DLD1 (cell line): ENCODE measurements around the gene TMEM212.

Source experiments
- in situ Hi-C: cut with HindIII; loops from 2 replicates; pipeline ENCODE4 v1.10.0; 2017; ENCODE audit warnings: low sequenced_read_pairs

Gene TMEM212

DNA sequence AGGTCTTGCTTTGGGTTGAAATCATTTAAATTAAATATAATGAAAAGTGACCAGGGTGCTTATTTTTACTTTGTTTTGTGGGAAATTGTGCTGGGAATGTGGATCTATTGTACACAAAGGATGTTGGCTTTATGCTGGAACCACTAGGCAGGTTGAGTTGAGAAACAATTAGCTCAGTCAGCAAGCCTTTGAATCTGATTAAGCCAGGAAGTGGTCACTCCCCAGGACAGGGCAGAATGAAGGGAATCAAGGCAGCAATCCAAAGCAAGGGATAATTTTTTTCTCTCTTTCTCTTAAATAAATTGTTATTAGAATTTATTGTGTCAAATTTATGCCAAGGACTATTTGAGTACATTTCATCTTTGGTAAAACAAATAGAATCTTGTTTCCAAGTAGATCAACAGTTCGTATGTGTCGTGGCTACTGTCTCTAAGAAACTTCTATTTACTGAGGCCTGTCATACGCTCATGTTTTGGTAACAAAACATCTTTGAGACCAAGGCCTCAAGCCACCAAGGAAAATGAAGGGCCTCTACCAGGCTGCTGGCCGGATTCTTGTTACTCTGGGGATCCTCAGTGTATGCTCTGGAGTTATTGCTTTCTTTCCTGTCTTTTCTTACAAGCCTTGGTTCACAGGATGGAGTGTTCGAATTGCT, at the start of gene TMEM212:
Gene TMEM212 (plus strand): TSS at position 486 of the 655 bp plus-strand sequence. CDS start 35 bp downstream, at position 521.
- in situ Hi-C loops, result no loop called here

DNA sequence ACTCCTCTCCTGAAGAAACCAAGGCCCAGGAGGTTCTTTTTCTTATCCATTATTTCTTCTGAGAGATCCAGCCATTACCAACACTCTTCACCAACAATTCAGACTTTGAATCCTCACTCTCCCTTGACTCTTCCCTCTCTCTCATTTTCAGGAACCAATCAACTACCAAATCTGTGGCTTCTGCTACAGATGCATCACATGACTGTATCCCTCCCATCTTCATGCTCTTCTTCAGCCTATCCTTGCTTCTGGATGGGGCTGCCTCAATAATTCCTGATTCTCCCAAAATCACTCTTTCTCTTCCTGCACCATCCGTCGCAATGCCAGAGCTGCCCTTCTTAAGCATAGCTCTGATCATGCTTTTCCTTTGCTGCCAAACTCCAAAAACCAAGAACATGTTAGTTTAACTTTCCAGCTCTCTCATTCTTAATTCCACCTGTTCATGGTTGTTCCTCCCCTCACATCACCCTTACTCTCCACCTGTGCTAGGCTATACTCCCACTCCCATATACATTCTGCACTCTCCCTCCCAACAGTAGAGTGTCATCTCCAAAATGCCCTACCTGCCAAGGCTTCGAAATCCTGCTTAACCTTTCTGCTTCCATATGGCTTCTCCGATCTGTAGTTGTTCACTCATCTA, 46.4 kb upstream of the TMEM212 start:
- in situ Hi-C loops, result no loop called here

DNA sequence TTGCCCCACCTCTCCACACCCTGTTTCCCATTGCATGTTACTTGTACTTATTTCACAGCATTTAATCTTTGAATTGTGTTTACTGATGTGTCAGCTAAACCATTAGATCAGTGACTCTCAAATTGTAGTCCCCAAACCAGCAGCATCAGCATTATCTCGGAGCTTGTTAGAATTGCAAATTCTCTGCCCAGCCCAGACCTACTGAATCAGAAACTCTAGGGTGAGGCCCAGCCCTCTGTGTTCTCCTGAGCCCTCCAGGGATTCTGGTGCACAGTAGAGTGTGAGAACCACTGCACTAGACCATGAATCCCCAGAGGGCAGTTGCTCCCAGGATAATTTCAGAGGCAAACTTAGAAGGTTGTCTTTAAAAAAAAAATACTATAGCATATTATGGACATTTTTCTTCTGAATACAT, 45.9 kb upstream of the TMEM212 start:
- in situ Hi-C loops, result no loop called here

DNA sequence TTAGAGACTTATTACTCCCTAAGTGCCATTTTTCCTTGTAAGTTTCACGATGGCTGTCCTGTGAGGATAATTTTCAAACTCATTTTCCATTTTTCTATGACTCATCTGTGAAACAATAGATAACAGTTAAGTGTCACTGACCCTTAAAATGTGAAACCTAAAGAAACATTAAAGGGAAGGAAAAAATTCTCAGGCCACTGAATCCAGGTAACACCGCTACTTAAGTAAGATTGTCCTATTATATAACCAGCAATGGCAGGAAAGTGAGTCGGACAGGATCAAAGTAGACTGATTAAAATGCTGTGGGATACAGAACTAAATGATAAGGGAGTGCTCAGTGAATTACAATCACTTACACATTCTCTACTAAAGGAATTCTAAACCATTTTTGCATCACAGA, 45.3 kb upstream of the TMEM212 start:
- in situ Hi-C loops, result no loop called here

DNA sequence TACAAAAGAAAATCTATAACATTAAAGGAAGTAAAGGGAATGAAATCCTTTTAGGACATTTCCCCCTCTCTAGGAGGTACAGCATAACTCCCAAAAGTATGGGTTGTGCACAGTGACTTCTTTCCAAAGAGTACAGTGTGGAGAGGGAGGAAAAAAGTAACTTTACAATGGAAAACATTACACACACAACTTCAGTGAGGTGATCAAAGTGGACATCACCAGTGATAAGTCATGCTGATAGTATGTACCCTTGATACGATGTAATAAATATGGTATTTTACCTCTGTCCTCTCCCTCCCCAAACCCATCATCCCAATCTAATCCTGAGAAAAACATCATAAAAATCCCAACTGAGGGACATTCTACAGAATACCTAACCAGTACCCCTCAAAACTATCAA, 43.6 kb upstream of the TMEM212 start:
- in situ Hi-C loops, result no loop called here

DNA sequence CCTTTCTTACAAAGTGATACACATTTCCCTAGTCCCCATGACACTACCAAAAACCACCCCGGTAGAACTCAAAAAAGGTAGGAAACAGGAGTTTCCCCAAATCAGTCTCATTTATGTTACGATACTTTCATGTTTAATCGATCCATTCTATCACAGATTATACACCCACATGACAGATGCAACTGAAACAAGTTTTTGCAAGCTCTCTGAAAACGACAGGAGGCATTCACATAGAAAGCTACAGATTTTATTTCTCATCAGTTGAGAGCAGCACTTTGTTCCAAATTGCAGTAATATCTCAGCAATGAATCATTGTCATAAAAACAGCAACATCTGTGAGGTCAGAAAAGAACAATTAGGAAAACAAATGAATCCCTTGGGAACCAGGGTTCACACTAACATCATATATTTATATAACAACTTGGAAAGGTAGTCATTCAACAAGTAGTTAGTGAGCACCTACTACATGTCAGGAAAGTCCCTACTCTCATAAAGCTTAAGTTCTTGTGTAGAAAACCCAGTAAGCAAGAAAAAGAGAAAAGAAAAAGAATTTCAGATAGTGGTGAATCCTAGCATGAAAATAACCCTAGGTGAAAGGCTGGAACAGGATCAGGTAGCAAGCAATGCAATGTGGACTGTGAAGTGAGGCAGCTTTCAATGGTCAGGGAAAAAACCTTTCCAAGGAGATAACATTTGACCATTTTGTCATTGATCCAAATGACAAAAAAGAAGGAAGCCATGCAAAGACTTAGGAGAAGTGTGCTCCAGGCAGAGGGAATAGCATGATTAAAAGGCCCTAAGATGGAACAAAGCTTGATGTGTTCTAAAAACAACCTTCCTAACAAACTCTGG, 41.2 kb upstream of the TMEM212 start:
- in situ Hi-C loops, result no loop called here

DNA sequence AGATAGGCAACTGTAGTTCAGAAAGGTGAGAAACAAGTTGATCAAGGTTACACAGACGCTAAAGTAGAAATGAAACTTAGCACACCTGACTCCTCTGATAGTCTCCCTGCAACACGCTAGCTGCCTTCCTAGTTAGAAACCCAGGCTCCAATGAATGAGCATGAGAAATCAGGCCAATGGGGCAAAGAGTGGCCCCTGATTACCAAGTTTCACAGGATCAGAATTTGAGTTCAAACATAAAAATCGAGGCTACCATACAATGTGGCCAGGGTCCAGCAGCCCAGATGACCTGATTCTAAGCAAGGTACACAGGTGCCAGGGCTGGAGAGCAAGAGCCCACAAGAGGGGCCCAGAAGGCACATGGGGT, 40.6 kb upstream of the TMEM212 start:
- in situ Hi-C loops, result no loop called here

DNA sequence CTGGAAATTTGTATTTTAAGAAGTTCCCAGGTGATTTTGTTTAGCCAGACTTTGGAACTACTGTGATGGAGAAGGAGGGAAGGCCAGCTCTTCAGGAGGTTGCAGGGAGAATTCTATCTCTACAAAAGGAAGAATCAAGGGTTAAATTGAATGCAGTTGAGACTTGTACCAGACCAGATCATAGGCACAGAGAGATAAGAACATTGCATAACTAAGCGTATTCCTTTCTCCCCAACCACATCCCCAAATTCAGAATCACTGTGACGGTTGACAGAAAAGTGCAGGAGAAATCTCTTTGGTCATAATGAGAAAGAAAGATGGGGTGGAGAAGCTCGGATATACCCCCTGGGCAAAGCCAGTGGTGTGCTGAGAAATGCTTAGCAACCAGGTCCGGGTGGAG, 40.1 kb upstream of the TMEM212 start:
- in situ Hi-C loops, result no loop called here

DNA sequence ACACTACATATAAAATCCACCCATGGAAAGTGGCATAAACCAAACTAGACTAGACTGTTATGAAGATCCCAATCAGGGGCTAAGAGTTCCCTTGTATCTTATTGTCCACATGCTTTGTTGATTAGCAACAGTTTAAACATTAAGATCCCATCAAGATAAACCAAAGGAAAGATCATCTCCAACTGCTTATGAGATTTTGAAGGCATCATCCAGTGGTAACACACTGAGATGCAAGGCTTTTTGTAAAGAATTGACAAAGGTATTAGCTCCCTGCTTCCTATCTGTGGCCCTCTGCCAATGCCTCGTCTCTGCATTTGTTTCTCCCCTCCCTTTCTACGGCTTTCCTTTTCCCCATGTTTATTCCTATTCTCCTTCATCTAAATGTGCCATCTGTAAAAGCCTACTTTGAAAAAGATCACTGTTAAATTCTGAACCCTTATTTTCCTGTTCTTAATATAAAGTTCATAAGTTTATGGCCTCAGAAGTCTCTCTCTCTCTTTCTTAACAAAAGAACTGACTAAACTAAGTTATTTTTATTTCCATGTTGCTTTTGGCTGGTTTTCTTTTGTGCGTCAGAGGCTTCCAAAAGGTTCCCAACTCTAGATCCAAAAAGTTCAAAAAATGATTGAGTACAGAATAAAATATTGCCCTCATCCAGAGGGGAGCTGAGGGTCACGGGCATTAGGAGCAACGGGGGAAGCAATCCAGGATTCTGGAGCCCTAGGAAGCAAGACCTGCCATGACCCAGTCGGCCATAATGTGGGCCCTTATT, 38.3 kb upstream of the TMEM212 start:
- in situ Hi-C loops, result no loop called here

DNA sequence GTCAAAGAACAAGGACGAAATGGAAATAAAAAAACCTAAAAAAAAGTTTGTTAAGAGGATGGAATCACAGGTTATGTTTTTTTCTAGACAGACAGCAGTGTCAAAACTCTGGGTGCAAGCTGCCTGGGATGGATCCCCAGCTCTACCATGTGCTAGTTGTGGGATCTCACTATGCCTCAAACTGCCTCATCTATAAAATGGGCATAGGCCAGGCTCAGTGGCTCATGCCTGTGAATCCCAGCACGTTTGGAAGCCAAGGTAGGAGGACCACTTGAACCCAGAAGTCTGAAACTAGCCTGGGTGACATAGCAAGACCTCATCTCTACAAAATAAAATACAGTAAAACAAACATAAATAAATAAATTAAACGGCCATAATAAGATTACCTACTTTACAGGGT, 37.5 kb upstream of the TMEM212 start:
- in situ Hi-C loops, result no loop called here

DNA sequence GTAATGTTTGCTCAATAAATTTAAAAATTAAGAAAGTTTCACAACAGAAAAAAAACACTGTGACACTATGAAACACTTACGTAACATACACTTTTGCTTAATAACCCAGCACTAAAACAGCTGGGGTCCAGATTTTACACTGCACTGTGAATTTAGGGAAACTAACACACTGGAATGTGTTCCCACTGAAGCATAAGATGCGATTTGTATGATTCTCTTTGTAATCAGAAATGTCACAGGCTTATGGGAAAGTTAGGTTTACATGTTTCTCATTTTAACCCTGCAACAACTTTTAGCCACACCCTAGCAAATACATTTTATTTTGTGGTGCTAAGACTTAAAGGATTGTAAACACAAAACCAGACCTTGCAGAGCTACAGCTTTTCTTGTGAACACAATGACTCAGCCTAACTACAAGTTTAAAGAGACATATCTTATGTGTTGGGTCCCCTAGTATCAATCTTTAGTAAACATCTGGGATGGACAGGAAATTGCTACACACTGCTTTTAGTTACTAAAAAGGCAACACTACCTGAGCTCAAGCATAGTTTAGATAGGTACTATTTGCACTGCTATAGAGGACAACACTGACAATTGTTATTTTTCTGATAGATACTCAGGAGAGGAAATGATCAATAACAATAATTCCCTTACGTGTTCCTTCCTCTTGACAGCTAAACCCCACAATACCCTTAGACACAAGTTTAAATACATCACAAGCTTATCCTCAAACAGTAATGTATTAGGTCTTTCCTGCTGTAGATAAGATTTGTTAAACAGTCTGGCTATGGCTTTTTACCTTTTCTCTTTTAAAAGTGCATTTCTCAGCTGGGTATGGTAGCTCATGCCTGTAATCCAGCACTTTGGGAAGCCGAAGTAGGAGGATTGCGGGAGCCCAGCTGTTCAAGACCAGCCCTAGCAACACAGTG, 36.7 kb upstream of the TMEM212 start:
- in situ Hi-C loops, result no loop called here

DNA sequence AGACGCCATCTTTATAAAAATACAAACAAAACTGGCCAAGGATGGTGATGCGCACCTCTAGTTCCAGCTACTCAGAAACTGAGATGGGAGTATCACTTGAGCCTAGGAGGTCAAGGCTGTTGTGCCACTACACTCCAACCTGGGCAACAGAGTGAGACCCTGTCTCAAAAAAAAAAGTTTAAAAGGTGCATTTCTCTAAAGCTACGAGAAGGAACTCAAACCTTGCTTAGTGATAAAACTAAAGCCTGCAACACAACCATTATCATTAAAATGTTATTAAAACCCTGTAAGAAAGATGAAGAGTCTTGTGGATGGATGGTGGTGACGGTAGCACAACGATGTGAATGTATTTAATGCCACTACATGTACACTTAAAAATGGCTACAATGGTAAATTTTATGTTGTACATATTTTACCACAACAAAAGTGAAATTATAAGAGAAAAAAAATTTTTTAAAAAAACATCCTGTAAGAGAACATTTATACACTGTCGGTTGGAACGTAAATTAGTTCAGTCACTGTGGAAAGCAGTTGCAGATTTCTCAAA, 35.9 kb upstream of the TMEM212 start:
- in situ Hi-C loops, result no loop called here

DNA sequence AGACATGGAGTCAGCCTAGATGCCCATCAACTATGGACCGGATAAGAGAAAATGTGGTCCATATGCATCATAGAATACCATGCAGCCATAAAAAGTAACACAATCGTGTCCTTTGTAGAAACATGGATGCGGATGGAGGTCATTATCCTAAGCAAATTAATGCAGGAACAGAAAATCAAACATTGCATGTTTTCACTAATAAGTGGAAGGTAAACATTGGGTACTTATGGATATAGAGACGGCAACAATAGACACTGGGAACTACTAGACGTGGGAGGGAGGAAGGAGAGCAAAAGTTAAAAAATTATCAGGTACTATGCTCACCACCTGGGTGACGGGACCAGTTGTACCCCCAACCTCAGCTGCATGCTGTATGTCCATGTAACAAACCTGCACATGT, 35.3 kb upstream of the TMEM212 start:
- in situ Hi-C loops, result no loop called here

DNA sequence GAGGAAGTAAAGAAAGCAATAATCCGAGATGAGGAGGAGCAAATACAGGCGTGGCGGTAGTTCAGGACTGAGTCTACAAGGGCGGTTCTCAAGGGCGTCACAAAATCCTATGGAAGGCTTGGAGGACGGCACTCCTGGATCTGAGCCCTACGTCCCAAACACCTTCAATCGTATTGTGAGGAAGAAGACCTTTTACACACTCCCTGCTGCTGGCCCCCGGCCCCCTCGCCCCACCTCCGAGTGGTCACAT, 33.6 kb upstream of the TMEM212 start:
- in situ Hi-C loops, result no loop called here

DNA sequence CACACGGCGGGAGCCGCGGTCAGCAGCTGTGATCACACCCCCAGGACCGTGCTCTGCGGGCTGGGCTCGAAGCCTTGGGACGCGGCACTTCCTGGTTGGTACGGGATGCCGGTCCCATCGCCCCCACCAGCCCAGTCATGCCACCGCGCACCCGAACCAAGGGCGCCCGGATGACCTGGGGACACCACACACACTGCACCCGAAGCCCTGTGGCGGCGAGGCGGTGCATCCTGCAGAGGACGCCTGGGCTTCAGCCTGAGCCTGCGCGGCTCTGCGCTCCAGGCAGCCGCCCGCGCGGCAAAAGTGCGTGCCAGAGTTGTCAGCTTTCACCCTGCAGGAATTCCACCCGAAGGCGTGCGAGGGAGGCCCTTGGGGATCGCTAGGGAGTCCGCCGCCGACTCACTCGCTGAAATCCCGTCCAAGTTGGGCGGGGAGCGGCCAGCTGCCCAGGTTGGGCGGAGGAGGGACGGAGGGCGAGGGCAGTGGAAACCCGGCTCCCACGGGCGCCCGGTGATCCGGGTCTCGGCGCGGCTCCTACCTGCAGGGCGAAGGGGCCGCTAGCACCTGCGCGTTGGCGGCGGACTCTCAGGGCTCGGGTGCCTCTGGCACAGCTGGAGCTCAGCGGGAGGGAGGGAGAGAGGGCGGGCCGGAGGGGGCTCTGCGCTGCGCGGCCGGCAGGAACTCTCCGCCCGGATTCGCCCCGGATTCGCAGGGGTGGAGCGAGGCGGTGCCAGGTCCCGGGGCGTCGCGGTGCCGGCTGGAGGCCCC, 33.1 kb upstream of the TMEM212 start, which contains the start of gene PLD1:
Gene PLD1 (minus strand): TSS at position 623 of the 768 bp plus-strand sequence. CDS start 72,432 bp downstream, outside the sequence.
- in situ Hi-C loops, result no loop called here

DNA sequence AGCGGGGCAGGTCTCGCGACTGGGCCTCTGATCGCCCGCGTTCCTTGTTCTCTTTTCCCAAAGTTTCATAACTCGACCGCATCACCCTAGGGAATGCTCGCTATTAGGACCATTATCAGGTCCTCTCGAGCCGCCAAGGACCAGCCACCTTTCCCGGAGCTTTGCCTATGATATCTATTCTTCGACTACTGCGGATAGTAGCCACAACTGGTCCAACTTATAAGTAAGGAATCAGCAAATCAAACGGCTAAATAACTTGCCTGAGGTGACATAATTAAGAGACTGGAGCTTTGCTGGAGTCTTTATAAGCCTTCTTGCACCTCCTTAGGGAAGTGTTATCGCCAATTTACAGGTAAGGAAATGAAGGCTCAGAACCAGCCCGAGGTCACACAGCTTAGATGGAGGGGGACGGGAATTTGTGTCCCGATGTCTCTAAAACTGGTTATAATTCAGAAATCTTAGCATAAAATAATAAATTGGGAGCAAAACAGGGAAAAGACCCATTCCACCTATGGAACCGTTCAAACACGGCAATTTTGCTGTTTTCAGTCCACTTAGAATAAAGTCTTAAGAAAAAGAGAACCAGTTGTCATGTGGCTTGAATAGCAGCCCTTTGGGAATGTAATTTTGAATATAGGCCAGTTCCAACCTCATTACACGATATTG, 32.4 kb upstream of the TMEM212 start:
- in situ Hi-C loops, result no loop called here

DNA sequence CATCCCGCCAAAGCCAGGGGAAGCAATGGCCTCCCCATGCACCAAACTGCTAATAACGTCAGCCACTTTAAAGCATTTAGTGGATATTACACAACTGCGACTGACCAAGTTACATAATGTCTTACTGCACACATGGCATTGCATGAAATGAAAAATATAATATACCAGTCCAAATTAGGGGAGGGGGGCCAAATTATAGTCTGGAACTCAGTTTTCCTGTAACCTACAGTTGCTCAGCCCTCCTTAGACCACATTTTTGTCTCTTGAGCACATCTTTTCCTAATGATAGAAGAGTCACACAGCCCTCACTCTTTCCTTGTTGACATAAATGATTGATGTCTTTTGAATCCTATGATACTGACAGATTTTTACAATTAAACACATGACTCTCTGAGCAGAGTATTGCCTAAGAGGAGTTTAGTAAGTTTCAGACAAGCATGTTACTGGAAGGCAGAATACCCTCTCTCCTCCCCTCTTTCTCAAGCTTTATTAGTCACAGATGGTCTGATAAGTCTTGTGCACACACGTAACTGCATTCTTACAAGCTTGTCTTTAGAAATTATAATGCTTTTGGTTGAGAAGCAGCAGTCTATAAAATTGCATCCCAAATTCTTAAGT, 31.7 kb upstream of the TMEM212 start:
- in situ Hi-C loops, result no loop called here

DNA sequence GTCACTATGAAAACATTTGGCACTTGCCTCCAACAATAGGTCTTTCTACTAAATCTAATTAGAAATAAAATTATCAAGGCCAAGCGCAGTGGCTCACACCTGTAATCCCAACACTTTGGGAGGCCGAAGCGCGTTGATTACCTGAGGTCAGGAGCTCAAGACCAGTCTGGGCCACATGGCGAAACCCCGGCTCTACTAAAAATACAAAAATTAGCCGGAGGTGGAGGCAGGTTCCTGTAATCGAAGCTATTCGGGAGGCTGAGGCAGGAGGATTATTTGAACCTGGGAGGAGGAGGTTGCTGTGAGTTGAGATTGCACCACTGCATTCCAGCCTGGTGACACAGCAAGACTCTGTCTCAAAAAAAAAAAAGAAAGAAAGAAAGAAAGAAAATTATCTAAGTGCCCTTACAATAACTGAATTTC, 31.2 kb upstream of the TMEM212 start:
- in situ Hi-C loops, result no loop called here
